ENCODE measurements around the gene CCDC102B.

Gene CCDC102B

DNA sequence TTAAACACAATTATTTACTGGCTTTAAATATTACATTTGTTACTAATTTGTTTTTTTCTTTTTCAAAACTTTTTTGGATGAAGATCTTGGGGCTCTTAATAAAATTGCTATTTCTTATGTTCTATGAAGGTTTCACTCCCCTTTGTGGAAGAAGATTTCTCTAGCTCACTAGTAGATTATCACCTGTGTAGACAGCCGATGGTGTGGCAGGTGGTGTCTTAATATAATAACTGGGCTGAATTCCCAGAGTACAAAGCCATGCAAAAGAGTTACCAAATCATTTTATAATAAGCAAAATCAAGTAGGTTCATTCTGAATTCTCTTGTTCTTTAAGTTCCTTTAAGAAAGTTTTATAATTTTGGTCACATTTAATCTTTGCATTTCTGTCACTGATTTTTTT, 233.7 kb downstream of the CCDC102B start:
- no peak for TF ChIP-seq CTCF (conservative IDR thresholded peaks at IDR 0.05; ENCODE audit: low read depth, low read length)
- H3K4me3 ChIP-seq (ENCODE audit: low read depth, low read length): no peak overlapping the region

DNA sequence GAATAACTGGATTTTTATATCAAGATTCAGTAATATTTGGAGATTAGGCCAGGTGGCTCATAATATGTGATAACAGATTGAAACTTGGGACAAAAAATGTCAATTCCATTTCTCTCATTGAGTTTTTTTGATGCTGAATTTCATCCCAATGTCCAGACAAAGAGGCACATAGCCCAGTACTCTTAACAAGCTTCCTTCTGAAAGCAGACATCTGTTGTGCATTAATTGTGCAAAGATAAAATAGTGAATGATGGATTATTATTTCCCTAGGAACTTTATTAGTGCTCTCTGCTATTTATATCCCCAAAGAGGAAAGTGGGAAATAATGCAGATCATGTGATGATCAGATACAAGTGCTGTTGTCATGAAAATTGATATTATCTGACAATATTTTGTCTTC, 234.1 kb downstream of the CCDC102B start:
- no peak for DNase-seq (ENCODE audit: low read depth)
- TF ChIP-seq CTCF (conservative IDR thresholded peaks at IDR 0.05; ENCODE audit: low read depth, low read length): no peak
- H3K4me3 ChIP-seq (ENCODE audit: low read depth, low read length): no peak overlapping the region

More for the DNA sequence above, 233.7 kb downstream of the CCDC102B start:
- DNase-seq (ENCODE audit: low read depth): no peak

- H3K4me3 ChIP-seq (ENCODE audit: low read depth, low read length): no peak overlapping the region
- no peak for TF ChIP-seq CTCF (conservative IDR thresholded peaks at IDR 0.05; ENCODE audit: low read depth, low read length)
- no peak for DNase-seq (ENCODE audit: low read depth)
Measured at GRCh38 chr18:69035756-69036155, 237.9 kb downstream of the CCDC102B start.

DNA sequence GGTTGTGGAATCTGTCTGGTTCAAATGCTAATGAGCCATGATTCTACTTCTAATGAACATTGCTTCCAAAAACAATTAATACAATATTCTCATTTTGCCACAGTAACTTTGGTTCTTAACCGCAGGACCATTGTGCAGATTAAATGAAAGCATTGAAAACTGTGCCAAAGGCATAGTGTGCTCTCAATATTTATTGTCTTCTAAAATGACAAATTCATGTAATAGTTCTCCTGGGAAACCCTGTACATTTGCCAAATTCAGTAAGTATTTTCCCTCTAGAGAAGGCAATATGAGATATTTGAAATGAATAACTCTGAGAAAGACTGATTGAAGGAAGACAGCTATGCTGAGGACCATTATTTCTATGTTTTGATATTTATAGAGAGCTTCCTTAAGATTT, 246.3 kb downstream of the CCDC102B start:
- DNase-seq (ENCODE audit: low read depth): no peak
- no peak overlapping the region for H3K4me3 ChIP-seq (ENCODE audit: low read depth, low read length)
- no peak for TF ChIP-seq CTCF (conservative IDR thresholded peaks at IDR 0.05; ENCODE audit: low read depth, low read length)

GRCh38 chr18:69064063-69064462, 266.2 kb downstream of the CCDC102B start:
- no peak for TF ChIP-seq CTCF (conservative IDR thresholded peaks at IDR 0.05; ENCODE audit: low read depth, low read length)
- no peak overlapping the region for H3K4me3 ChIP-seq (ENCODE audit: low read depth, low read length)
- no peak for DNase-seq (ENCODE audit: low read depth)

DNA sequence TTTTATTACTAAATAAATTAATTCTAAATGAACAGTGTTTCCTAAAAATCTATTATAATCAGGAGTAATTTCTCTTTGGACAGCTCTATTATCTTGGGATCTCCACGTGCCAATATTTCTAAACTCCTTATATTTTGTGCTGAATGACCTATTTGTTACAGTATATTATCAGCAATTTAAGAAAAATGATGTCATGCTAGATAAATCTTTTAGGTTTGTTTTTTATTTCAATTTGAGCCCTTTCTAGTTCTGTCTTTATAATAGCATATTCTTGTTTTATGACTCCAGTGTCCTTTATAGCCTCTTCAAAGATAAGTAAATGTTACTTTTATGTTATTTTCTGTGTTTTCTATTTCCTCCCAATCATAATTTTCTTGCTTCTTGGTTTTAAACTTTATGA, 269.2 kb downstream of the CCDC102B start:
- DNase-seq (ENCODE audit: low read depth): no peak
- no peak for TF ChIP-seq CTCF (conservative IDR thresholded peaks at IDR 0.05; ENCODE audit: low read depth, low read length)
- no peak overlapping the region for H3K4me3 ChIP-seq (ENCODE audit: low read depth, low read length)

DNA sequence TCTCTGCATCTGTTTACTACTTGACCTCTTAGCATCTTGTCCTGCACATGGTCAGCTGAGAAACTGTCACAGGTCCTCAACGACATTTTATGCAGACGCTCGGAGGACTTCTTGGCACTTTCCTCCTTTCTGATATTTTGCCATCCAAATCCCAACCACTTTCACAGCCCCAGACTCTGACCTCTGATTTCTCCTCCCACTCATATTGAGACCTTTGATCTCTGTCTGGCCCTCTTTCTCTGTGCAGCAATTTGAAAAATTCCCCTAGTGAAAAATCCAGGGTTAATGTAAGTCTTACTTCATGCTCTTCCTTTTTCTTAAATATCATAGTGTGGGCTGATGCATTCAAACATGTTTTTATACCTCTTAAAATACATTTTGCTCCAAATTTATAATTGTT, 273.8 kb downstream of the CCDC102B start:
- no peak overlapping the region for H3K4me3 ChIP-seq (ENCODE audit: low read depth, low read length)
- no peak for TF ChIP-seq CTCF (conservative IDR thresholded peaks at IDR 0.05; ENCODE audit: low read depth, low read length)
- no peak for DNase-seq (ENCODE audit: low read depth)

Data from choroid plexus epithelial cell (primary cell).